C4-2B (cell line): ENCODE results near the gene MACROH2A2.

ENCODE experiments used
- ZFX ChIP-seq: fragments of 450-650 bp; IDR thresholded peaks from 2 replicates; pipeline ENCODE4 v1.6.1; 2017
- TF ChIP-seq, protein P1 (sequence below): fragments of 450-650 bp; conservative IDR thresholded peaks from 2 replicates; pipeline ENCODE4 v1.5.1; 2017; ENCODE audit warnings: mild to moderate bottlenecking

DNA sequence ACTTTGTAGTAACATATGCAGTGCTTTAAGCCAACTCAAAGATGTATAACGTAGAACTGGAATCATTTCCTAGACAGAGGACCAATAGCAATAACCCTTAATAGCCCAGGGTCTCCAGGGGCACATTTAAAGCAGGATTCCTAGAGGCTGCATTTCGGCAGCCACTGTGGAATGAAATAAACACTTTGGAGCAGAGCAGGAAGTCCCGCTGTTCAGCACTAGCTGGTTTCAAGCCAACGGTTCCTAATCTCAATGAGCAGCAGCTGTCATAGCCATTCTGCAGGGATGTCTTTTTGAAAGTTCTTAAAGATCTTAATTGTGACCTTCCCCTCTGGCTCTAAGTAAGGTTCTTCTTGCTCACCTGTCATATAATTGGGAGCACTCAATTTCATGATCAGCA lies 18.4 kb upstream of the MACROH2A2 start:
- TF ChIP-seq, protein P1, sequence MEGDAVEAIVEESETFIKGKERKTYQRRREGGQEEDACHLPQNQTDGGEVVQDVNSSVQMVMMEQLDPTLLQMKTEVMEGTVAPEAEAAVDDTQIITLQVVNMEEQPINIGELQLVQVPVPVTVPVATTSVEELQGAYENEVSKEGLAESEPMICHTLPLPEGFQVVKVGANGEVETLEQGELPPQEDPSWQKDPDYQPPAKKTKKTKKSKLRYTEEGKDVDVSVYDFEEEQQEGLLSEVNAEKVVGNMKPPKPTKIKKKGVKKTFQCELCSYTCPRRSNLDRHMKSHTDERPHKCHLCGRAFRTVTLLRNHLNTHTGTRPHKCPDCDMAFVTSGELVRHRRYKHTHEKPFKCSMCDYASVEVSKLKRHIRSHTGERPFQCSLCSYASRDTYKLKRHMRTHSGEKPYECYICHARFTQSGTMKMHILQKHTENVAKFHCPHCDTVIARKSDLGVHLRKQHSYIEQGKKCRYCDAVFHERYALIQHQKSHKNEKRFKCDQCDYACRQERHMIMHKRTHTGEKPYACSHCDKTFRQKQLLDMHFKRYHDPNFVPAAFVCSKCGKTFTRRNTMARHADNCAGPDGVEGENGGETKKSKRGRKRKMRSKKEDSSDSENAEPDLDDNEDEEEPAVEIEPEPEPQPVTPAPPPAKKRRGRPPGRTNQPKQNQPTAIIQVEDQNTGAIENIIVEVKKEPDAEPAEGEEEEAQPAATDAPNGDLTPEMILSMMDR = no peak
- no peak for TF ChIP-seq ZFX
